H9 (cell line): ENCODE results near the gene CHST15. TPM values are rescaled to one million over a fixed set of nuclear protein-coding genes. Genes with fewer than 3 reads are reported as not detected.

Experiments
- DNase-seq: peaks from one replicate; pipeline ENCODE4 v3.0.0-alpha.2; 2017
- H2AFZ ChIP-seq: one replicate; pipeline ENCODE4 v1.6.1; 2013; ENCODE audit warnings: mild to moderate bottlenecking, low read length, control low read depth, moderate library complexity
- H2AK5ac ChIP-seq: 2 replicates; pipeline ENCODE4 v1.6.1; 2013; ENCODE audit warnings: low read length, control low read depth, mixed read lengths; ENCODE audit not compliant: insufficient read length
- H2BK120ac ChIP-seq: one replicate; pipeline ENCODE4 v1.6.1; 2013; ENCODE audit warnings: low read depth, mild to moderate bottlenecking, low read length, control low read depth, inconsistent platforms; ENCODE audit not compliant: poor library complexity, severe bottlenecking
- H2BK12ac ChIP-seq: 2 replicates; pipeline ENCODE4 v1.6.1; 2013; ENCODE audit warnings: low read length, control low read depth, mixed read lengths, low read depth; ENCODE audit not compliant: insufficient read length
- H2BK15ac ChIP-seq: 2 replicates; pipeline ENCODE4 v1.6.1; 2013; ENCODE audit warnings: low read depth, low read length, control low read depth
- H2BK20ac ChIP-seq: one replicate; pipeline ENCODE4 v1.6.1; 2013; ENCODE audit warnings: low read depth, mild to moderate bottlenecking, low read length, control low read depth, inconsistent platforms; ENCODE audit not compliant: poor library complexity, severe bottlenecking
- H2BK5ac ChIP-seq: 2 replicates; pipeline ENCODE4 v1.6.1; 2013; ENCODE audit warnings: low read length, control low read depth, mixed read lengths; ENCODE audit not compliant: insufficient read length
- H3K14ac ChIP-seq: 2 replicates; pipeline ENCODE4 v1.6.1; 2013; ENCODE audit warnings: low read length, control low read depth; ENCODE audit not compliant: insufficient read depth
- H3K18ac ChIP-seq: 2 replicates; pipeline ENCODE4 v1.6.1; 2013; ENCODE audit warnings: low read depth, mild to moderate bottlenecking, mixed read lengths, low read length, control low read depth; ENCODE audit not compliant: insufficient read length
- H3K23ac ChIP-seq: 2 replicates; pipeline ENCODE4 v1.6.1; 2013; ENCODE audit warnings: low read length, control low read depth, mixed read lengths, low read depth; ENCODE audit not compliant: insufficient read length
- H3K23me2 ChIP-seq: 2 replicates; pipeline ENCODE4 v1.6.1; 2013; ENCODE audit warnings: low read depth, mild to moderate bottlenecking, mixed read lengths, low read length, control low read depth; ENCODE audit not compliant: insufficient read length, poor library complexity, severe bottlenecking
- H3K27ac ChIP-seq: 2 replicates; pipeline ENCODE4 v1.5.1; 2013; ENCODE audit warnings: low read length, control low read depth, mixed read lengths, low read depth; ENCODE audit not compliant: insufficient read length
- H3K27me3 ChIP-seq: 2 replicates; pipeline ENCODE4 v1.6.1; 2013; ENCODE audit warnings: low read length, control low read depth, inconsistent platforms; ENCODE audit not compliant: insufficient read depth
- H3K4ac ChIP-seq: 2 replicates; pipeline ENCODE4 v1.6.1; 2013; ENCODE audit warnings: low read depth, mild to moderate bottlenecking, control low read depth, inconsistent platforms, low read length, moderate library complexity
- H3K4me1 ChIP-seq: 2 replicates; pipeline ENCODE4 v1.6.1; 2013; ENCODE audit warnings: low read length, control low read depth, inconsistent platforms; ENCODE audit not compliant: insufficient read depth
- H3K4me2 ChIP-seq: 2 replicates; pipeline ENCODE4 v1.6.1; 2013; ENCODE audit warnings: low read length, control low read depth, mixed read lengths; ENCODE audit not compliant: insufficient read length, insufficient read depth
- H3K56ac ChIP-seq: 2 replicates; pipeline ENCODE4 v1.6.1; 2013; ENCODE audit warnings: low read depth, mild to moderate bottlenecking, mixed read lengths, low read length, control low read depth; ENCODE audit not compliant: insufficient read length
- H3K79me1 ChIP-seq: 2 replicates; pipeline ENCODE4 v1.6.1; 2013; ENCODE audit warnings: low read depth, mild to moderate bottlenecking, moderate library complexity, low read length, control low read depth, inconsistent platforms; ENCODE audit not compliant: insufficient read depth, poor library complexity, severe bottlenecking
- H3K79me2 ChIP-seq: 2 replicates; pipeline ENCODE4 v1.6.1; 2013; ENCODE audit warnings: low read length, control low read depth, inconsistent platforms; ENCODE audit not compliant: insufficient read depth
- H3K9ac ChIP-seq: 2 replicates; pipeline ENCODE4 v1.6.1; 2013; ENCODE audit warnings: low read length, control low read depth, mixed read lengths; ENCODE audit not compliant: insufficient read length; ENCODE audit errors: extremely low read depth
- H3K9me3 ChIP-seq: one replicate; pipeline ENCODE4 v1.6.1; 2013; ENCODE audit warnings: low read depth, low read length, inconsistent platforms; ENCODE audit not compliant: control insufficient read depth
- H3T11ph ChIP-seq: one replicate; pipeline ENCODE4 v1.6.1; 2013; ENCODE audit warnings: mild to moderate bottlenecking, low read length, control low read depth, inconsistent platforms
- H4K20me1 ChIP-seq: one replicate; pipeline ENCODE4 v1.6.1; 2013; ENCODE audit not compliant: control insufficient read depth, insufficient read length, insufficient read depth
- H4K5ac ChIP-seq: 2 replicates; pipeline ENCODE4 v1.6.1; 2013; ENCODE audit warnings: low read depth, mild to moderate bottlenecking, mixed read lengths, low read length, control low read depth; ENCODE audit not compliant: insufficient read length
- H4K8ac ChIP-seq: replicated peaks from 2 replicates; pipeline ENCODE4 v1.6.1; 2013; ENCODE audit warnings: low read length, control low read depth, mixed read lengths, low read depth; ENCODE audit not compliant: insufficient read length
- H4K91ac ChIP-seq: 2 replicates; pipeline ENCODE4 v1.6.1; 2013; ENCODE audit warnings: low read depth, mild to moderate bottlenecking, moderate library complexity, mixed read lengths, low read length, control low read depth; ENCODE audit not compliant: insufficient read length
- H3K27ac Mint-ChIP-seq, 3 experiments: 2 replicates in 2 of 3; 3 replicates in 1 of 3; pipeline ENCODE4 v1.8.0; 2020 to 2021; ENCODE audit warnings: mixed read lengths in 3 of 3, mild to moderate bottlenecking in 1 of 3, moderate library complexity in 1 of 3
- H3K27me3 Mint-ChIP-seq: 2 replicates; pipeline ENCODE4 v1.8.0; 2021; ENCODE audit warnings: low read depth, mild to moderate bottlenecking, moderate library complexity, mixed read lengths
- H3K36me3 Mint-ChIP-seq, 3 experiments: 2 replicates in 2 of 3; 3 replicates in 1 of 3; pipeline ENCODE4 v1.8.0; 2020 to 2021; ENCODE audit warnings: low read depth in 3 of 3, mixed read lengths in 3 of 3; ENCODE audit not compliant: insufficient read depth in 1 of 3
- H3K4me1 Mint-ChIP-seq, 2 experiments: 2 replicates each; pipeline ENCODE4 v1.8.0; 2020; ENCODE audit warnings: mixed read lengths in 2 of 2
- H3K4me3 Mint-ChIP-seq, 2 experiments: 2 replicates in 1 of 2; 3 replicates in 1 of 2; pipeline ENCODE4 v1.8.0; 2020 to 2021; ENCODE audit warnings: mild to moderate bottlenecking in 2 of 2, mixed read lengths in 2 of 2, moderate library complexity in 1 of 2
- H3K9me3 Mint-ChIP-seq, 2 experiments: 2 replicates in 1 of 2; 3 replicates in 1 of 2; pipeline ENCODE4 v1.8.0; 2020; ENCODE audit warnings: mild to moderate bottlenecking in 2 of 2, mixed read lengths in 2 of 2, moderate library complexity in 1 of 2
- CTCF ChIP-seq: fragments of 200-600 bp; sonication (generic); conservative IDR thresholded peaks from 3 replicates; pipeline ENCODE4 v1.8.0; 2021; ENCODE audit warnings: antibody characterized with exemption, mild to moderate bottlenecking
- WGBS: extraction: QIAGEN DNeasy Blood & Tissue Kit; methylation state at CpG from one replicate; pipeline ENCODE4 v1.1.7; 2013; ENCODE audit warnings: missing lambda C conversion rate, low lambda C conversion rate, mixed read lengths; ENCODE audit not compliant: insufficient read length; ENCODE audit errors: extremely low coverage; 5-methylcytosine and 5-hydroxymethylcytosine counted together
- total RNA-seq: library from RNA; stranded (reverse); gene quantifications from 2 replicates; pipeline ENCODE4 v1.2.1, GENCODE V29; 2021

CHST15 gene
- total RNA-seq, 1 experiment from 2014 or later: 8.7 TPM

- H3K27ac ChIP-seq: no peak overlapping the region
- H3K9me3 ChIP-seq: no peaks in the 10 kb centered on the region
- no peak overlapping the region for H4K8ac ChIP-seq
- no peak overlapping the region for H2BK120ac ChIP-seq
- H3K18ac ChIP-seq: no peak overlapping the region
- no peak overlapping the region for H2AFZ ChIP-seq
- H4K20me1 ChIP-seq: no peaks in the 10 kb centered on the region
- H3T11ph ChIP-seq: no peak overlapping the region
- no peak overlapping the region for H3K9ac ChIP-seq
- Mint-ChIP-seq H3K27me3 (peaks cover 5% of the 10 kb centered on the region; the same call in 1 of the 2 replicates), H3K4me3 (no peak overlapping the region; a peak in 1 of 5 replicates), H3K27ac (no peak overlapping the region), H3K36me3 (no peaks in the 10 kb centered on the region), H3K9me3 (no peaks in the 10 kb centered on the region), H3K4me1 (no peaks in the 10 kb centered on the region)
- H4K91ac ChIP-seq: no peak overlapping the region
- no peak overlapping the region for H3K23ac ChIP-seq
- no peak overlapping the region for H3K14ac ChIP-seq
- no peaks in the 10 kb centered on the region for H3K27me3 ChIP-seq
- H4K5ac ChIP-seq: no peak overlapping the region
- no peak overlapping the region for H2BK5ac ChIP-seq
- no peak overlapping the region for H3K4ac ChIP-seq
- no peaks in the 10 kb centered on the region for H3K4me1 ChIP-seq
- H2BK12ac ChIP-seq: no peak overlapping the region
- H3K56ac ChIP-seq: no peak overlapping the region
- H3K79me1 ChIP-seq: no peaks in the 10 kb centered on the region
- H3K4me2 ChIP-seq: no peak overlapping the region
- no peak overlapping the region for H2AK5ac ChIP-seq
- H2BK15ac ChIP-seq: no peak overlapping the region
- no CpG with 5 or more reads among the region's 5 CpGs for WGBS
- no peak for DNase-seq
- H2BK20ac ChIP-seq: no peak overlapping the region
- H3K23me2 ChIP-seq: no peaks in the 10 kb centered on the region
- TF ChIP-seq CTCF: no peak
- H3K79me2 ChIP-seq: no peaks in the 10 kb centered on the region
These were observed 24.1 kb upstream of the CHST15 start for GRCh38 chr10:124117511-124117785.
